GM12878 (cell line): ENCODE results near the gene CMC4. TPM values are rescaled to one million over a fixed set of nuclear protein-coding genes. Genes with fewer than 3 reads are reported as not detected.
A peak's percentile ranks its signal among the peaks of the same experiment; 100 is the strongest.

Experiments used
- BMI1 ChIP-seq: fragments of 450-650 bp; IDR thresholded peaks from 2 replicates; pipeline ENCODE4 v1.6.1; 2016; ENCODE audit warnings: mild to moderate bottlenecking, moderate library complexity, borderline replicate concordance
- CTCF ChIP-seq, 3 experiments: IDR thresholded peaks in 2 of 3; conservative IDR thresholded peaks in 1 of 3; 2 replicates each; pipeline ENCODE4 v1.5.1; 2011; ENCODE audit warnings: low read depth in 3 of 3, low read length in 3 of 3, mild to moderate bottlenecking in 3 of 3, control low read depth in 2 of 3, moderate library complexity in 2 of 3, inconsistent platforms in 1 of 3, mixed read lengths in 1 of 3; ENCODE audit not compliant: control insufficient read depth in 2 of 3, insufficient read depth in 1 of 3; ENCODE audit errors: extremely low read depth in 1 of 3
- DPF2 ChIP-seq: fragments of 450-650 bp; IDR thresholded peaks from 2 replicates; pipeline ENCODE4 v1.6.1; 2017; ENCODE audit warnings: mild to moderate bottlenecking
- EED ChIP-seq: sonication (generic); IDR thresholded peaks from 2 replicates; pipeline ENCODE4 v1.6.1; 2016; ENCODE audit warnings: antibody characterized with exemption, low read depth
- EGR1 ChIP-seq, 2 experiments: IDR thresholded peaks; 1 replicate in 1 of 2; 2 replicates in 1 of 2; pipeline ENCODE4 v1.6.1; 2011 to 2012; ENCODE audit warnings: low read depth in 2 of 2, low read length in 2 of 2, borderline replicate concordance in 1 of 2, mild to moderate bottlenecking in 1 of 2, moderate library complexity in 1 of 2
- ESRRA ChIP-seq: IDR thresholded peaks from 2 replicates; pipeline ENCODE4 v1.6.1; 2012; ENCODE audit warnings: mild to moderate bottlenecking, low read length, improper control_type of control experiment
- HDAC6 ChIP-seq: fragments of 200-600 bp; sonication (generic); IDR thresholded peaks from one replicate; pipeline ENCODE4 v1.8.0; 2017; ENCODE audit warnings: antibody characterized with exemption; ENCODE audit not compliant: unreplicated experiment
- MEF2B ChIP-seq: fragments of 450-650 bp; IDR thresholded peaks from 2 replicates; pipeline ENCODE4 v1.6.1; 2018; ENCODE audit warnings: mild to moderate bottlenecking, moderate library complexity; ENCODE audit not compliant: partially characterized antibody, poor library complexity, severe bottlenecking
- RAD21 ChIP-seq: IDR thresholded peaks from 2 replicates; pipeline ENCODE4 v1.6.1; 2011; ENCODE audit warnings: mild to moderate bottlenecking, low read depth, low read length, moderate library complexity; ENCODE audit not compliant: insufficient read depth
- RFX5 ChIP-seq: IDR thresholded peaks from 2 replicates; pipeline ENCODE4 v1.6.1; 2011; ENCODE audit warnings: low read depth, low read length, improper control_type of control experiment
- SMAD5 ChIP-seq: IDR thresholded peaks from 2 replicates; pipeline ENCODE4 v1.6.1; 2016; ENCODE audit warnings: antibody characterized with exemption, low read depth
- STAT1 ChIP-seq: fragments of 450-650 bp; conservative IDR thresholded peaks from 2 replicates; pipeline ENCODE4 v1.6.1; 2014; ENCODE audit warnings: antibody characterized with exemption, mild to moderate bottlenecking
- TARDBP ChIP-seq: IDR thresholded peaks from 2 replicates; pipeline ENCODE4 v1.6.1; 2016; ENCODE audit warnings: borderline replicate concordance
- TCF3 ChIP-seq: IDR thresholded peaks from 2 replicates; pipeline ENCODE4 v1.6.1; 2012; ENCODE audit warnings: low read depth, mild to moderate bottlenecking, low read length, borderline replicate concordance; ENCODE audit not compliant: insufficient read depth
- ZNF207 ChIP-seq: fragments of 450-650 bp; IDR thresholded peaks from 2 replicates; pipeline ENCODE4 v1.6.1; 2014; ENCODE audit warnings: antibody characterized with exemption, mild to moderate bottlenecking, borderline replicate concordance
- ZNF687 ChIP-seq: fragments of 450-650 bp; IDR thresholded peaks from 2 replicates; pipeline ENCODE4 v1.6.1; 2017; ENCODE audit warnings: mild to moderate bottlenecking, moderate library complexity
- polyA plus RNA-seq, 11 experiments: library from polyadenylated mRNA; depleted of rRNA in 4 of 11; unstranded in 6 of 11; stranded (reverse) in 5 of 11; fragments of >200 nt; fragmentation: Nextera tagmentation in 4 of 11; fragmentation: Illumina TruSeq in 1 of 11; extraction: Ambion mirVana in 4 of 11; extraction: Trizol in 1 of 11; gene quantifications; 1 replicate in 1 of 11; 2 replicates in 10 of 11; pipeline versions ENCODE4 v1.2.1 to v1.2.3, GENCODE V29; 2011 to 2016; ENCODE audit warnings: inconsistent platforms in 2 of 11, missing spikeins in 2 of 11, low read depth in 1 of 11
- total RNA-seq, 4 experiments: library from RNA; depleted of rRNA in 3 of 4; stranded (reverse); fragments of >200 nt in 3 of 4; fragmentation: Illumina TruSeq in 1 of 4; extraction: Trizol in 1 of 4; gene quantifications; 2 replicates each; pipeline versions ENCODE4 v1.2.1 to v1.2.3, GENCODE V29; 2013 to 2021
- TF ChIP-seq, protein P1 (sequence below): fragments of 450-650 bp; IDR thresholded peaks from 2 replicates; pipeline ENCODE4 v1.6.1; 2017; ENCODE audit warnings: borderline replicate concordance
- TF ChIP-seq, protein P2 (sequence below): IDR thresholded peaks from 2 replicates; pipeline ENCODE4 v1.6.1; 2011; ENCODE audit warnings: low read depth, low read length, improper control_type of control experiment, borderline replicate concordance
- TF ChIP-seq, protein P3 (sequence below): IDR thresholded peaks from 2 replicates; pipeline ENCODE4 v1.6.1; 2011; ENCODE audit warnings: borderline replicate concordance, low read depth, mild to moderate bottlenecking, moderate library complexity, low read length; ENCODE audit not compliant: insufficient read depth, poor library complexity, severe bottlenecking

CMC4 gene
- total and polyA plus RNA-seq, 10 of the 15 experiments (the other 5 are each of a cell fraction or from before 2014, with no cell fraction given): 5.8 to 36.4 (median 21.0) TPM

GRCh38 chrX:155026727-155027508 is 44.0 kb downstream of the CMC4 start, which contains the start of gene FUNDC2 (continued):
- TF ChIP-seq HDAC6 (no peak), EED (no peak), ESRRA (peak; percentile 71; the same call in 1 of the 2 replicates), SMAD5 (peak; percentile 71), TARDBP (no peak), CTCF (IDR thresholded peaks at IDR 0.05 in 2 of 3, conservative IDR thresholded peaks at IDR 0.05 in 1 of 3; ENCODE audit: control insufficient read depth in 2 of 3, extremely low read depth in 1 of 3, insufficient read depth in 1 of 3, low read depth in 3 of 3, low read length in 3 of 3) (no peak), MEF2B (peak; percentile 83), ZNF687 (peak; percentile 42; the same call in 1 of the 2 replicates), RFX5 (no peak), ZNF207 (peak; percentile 72; the same call in 1 of the 2 replicates), DPF2 (peak; percentile 75), BMI1 (no peak), STAT1 (peak; percentile 84; the same call in 1 of the 2 replicates), TCF3 (no peak), RAD21 (no peak), EGR1 (IDR thresholded peaks at IDR 0.05; ENCODE audit: borderline replicate concordance in 1 of 2, low read depth in 2 of 2, low read length in 2 of 2) (no peak)
- TF ChIP-seq, protein P1, sequence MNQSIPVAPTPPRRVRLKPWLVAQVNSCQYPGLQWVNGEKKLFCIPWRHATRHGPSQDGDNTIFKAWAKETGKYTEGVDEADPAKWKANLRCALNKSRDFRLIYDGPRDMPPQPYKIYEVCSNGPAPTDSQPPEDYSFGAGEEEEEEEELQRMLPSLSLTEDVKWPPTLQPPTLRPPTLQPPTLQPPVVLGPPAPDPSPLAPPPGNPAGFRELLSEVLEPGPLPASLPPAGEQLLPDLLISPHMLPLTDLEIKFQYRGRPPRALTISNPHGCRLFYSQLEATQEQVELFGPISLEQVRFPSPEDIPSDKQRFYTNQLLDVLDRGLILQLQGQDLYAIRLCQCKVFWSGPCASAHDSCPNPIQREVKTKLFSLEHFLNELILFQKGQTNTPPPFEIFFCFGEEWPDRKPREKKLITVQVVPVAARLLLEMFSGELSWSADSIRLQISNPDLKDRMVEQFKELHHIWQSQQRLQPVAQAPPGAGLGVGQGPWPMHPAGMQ: no peak
- TF ChIP-seq, protein P2, sequence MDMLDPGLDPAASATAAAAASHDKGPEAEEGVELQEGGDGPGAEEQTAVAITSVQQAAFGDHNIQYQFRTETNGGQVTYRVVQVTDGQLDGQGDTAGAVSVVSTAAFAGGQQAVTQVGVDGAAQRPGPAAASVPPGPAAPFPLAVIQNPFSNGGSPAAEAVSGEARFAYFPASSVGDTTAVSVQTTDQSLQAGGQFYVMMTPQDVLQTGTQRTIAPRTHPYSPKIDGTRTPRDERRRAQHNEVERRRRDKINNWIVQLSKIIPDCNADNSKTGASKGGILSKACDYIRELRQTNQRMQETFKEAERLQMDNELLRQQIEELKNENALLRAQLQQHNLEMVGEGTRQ: peak; percentile 23
- TF ChIP-seq, protein P3, sequence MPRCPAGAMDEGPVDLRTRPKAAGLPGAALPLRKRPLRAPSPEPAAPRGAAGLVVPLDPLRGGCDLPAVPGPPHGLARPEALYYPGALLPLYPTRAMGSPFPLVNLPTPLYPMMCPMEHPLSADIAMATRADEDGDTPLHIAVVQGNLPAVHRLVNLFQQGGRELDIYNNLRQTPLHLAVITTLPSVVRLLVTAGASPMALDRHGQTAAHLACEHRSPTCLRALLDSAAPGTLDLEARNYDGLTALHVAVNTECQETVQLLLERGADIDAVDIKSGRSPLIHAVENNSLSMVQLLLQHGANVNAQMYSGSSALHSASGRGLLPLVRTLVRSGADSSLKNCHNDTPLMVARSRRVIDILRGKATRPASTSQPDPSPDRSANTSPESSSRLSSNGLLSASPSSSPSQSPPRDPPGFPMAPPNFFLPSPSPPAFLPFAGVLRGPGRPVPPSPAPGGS: peak; percentile 41
